GM23248 (cell line): ENCODE results near the gene CST7. TPM values are rescaled to one million over a fixed set of nuclear protein-coding genes. Genes with fewer than 3 reads are reported as not detected.

Experiments used
- DNase-seq: peaks from one replicate; pipeline ENCODE4 v3.0.0-alpha.2; 2015
- H2AFZ ChIP-seq: fragments of 200-600 bp; sonication (generic); 2 replicates; pipeline ENCODE4 v1.6.1; 2016; ENCODE audit warnings: antibody characterized with exemption
- H3F3A ChIP-seq: fragments of 200-600 bp; sonication (generic); 2 replicates; pipeline ENCODE4 v1.6.1; 2016; ENCODE audit warnings: mild to moderate bottlenecking, antibody characterized with exemption, mixed run types; ENCODE audit not compliant: insufficient read depth
- H3K27ac ChIP-seq: fragments of 200-600 bp; sonication (generic); 2 replicates; pipeline ENCODE4 v1.5.1; 2016; ENCODE audit warnings: mild to moderate bottlenecking
- H3K27me3 ChIP-seq: fragments of 200-600 bp; sonication (generic); replicated peaks from 2 replicates; pipeline ENCODE4 v1.6.1; 2016; ENCODE audit warnings: mild to moderate bottlenecking; ENCODE audit not compliant: insufficient read depth
- H3K36me3 ChIP-seq: fragments of 200-600 bp; sonication (generic); 2 replicates; pipeline ENCODE4 v1.6.1; 2016; ENCODE audit warnings: low read depth, mild to moderate bottlenecking
- H3K4me1 ChIP-seq: fragments of 200-600 bp; sonication (generic); 2 replicates; pipeline ENCODE4 v1.6.1; 2016; ENCODE audit warnings: mild to moderate bottlenecking; ENCODE audit not compliant: insufficient read depth
- H3K4me2 ChIP-seq: fragments of 200-600 bp; sonication (generic); one replicate; pipeline ENCODE4 v1.6.1; 2016; ENCODE audit warnings: mild to moderate bottlenecking; ENCODE audit not compliant: unreplicated experiment
- H3K4me3 ChIP-seq: fragments of 200-600 bp; sonication (generic); 2 replicates; pipeline ENCODE4 v1.5.1; 2016; ENCODE audit warnings: mild to moderate bottlenecking
- H3K79me2 ChIP-seq: fragments of 200-600 bp; sonication (generic); 2 replicates; pipeline ENCODE4 v1.6.1; 2016; ENCODE audit warnings: mild to moderate bottlenecking; ENCODE audit not compliant: insufficient read depth
- H3K9ac ChIP-seq: fragments of 200-600 bp; sonication (generic); 2 replicates; pipeline ENCODE4 v1.6.1; 2016; ENCODE audit warnings: mild to moderate bottlenecking
- H3K9me2 ChIP-seq: fragments of 200-600 bp; sonication (generic); 2 replicates; pipeline ENCODE4 v1.6.1; 2016; ENCODE audit warnings: mixed run types, mild to moderate bottlenecking, moderate library complexity; ENCODE audit not compliant: insufficient read depth
- H3K9me3 ChIP-seq: fragments of 200-600 bp; sonication (generic); one replicate; pipeline ENCODE4 v1.6.1; 2017; ENCODE audit warnings: low read depth
- H4K20me1 ChIP-seq: fragments of 200-600 bp; sonication (generic); 2 replicates; pipeline ENCODE4 v1.6.0; 2016; ENCODE audit not compliant: insufficient read depth
- EZH2 ChIP-seq: fragments of 200-600 bp; sonication (generic); IDR thresholded peaks from 2 replicates; pipeline ENCODE4 v1.6.1; 2018; ENCODE audit warnings: antibody characterized with exemption, mild to moderate bottlenecking; ENCODE audit not compliant: insufficient read depth, poor library complexity, severe bottlenecking
- EZH2phosphoT487 ChIP-seq: fragments of 200-600 bp; sonication (generic); IDR thresholded peaks from 2 replicates; pipeline ENCODE4 v1.6.1; 2018; ENCODE audit warnings: antibody characterized with exemption, moderate library complexity, mild to moderate bottlenecking, low read depth; ENCODE audit not compliant: insufficient read depth
- WGBS, 2 experiments: methylation state at CpG; one replicate each; pipeline ENCODE4 v1.1.6; 2015 to 2017; ENCODE audit warnings: low lambda C conversion rate in 2 of 2, low coverage in 1 of 2; ENCODE audit errors: missing lambda C conversion rate in 2 of 2; 5-methylcytosine and 5-hydroxymethylcytosine counted together
- in situ Hi-C: fragments of 300-500 bp; cut with MboI; formaldehyde crosslinking; loops from 2 replicates; pipeline ENCODE4 v1.15.0; 2020
- polyA plus RNA-seq: library from polyadenylated mRNA; unstranded; fragments of >200 nt; fragmentation: Nextera tagmentation; extraction: Ambion mirVana; gene quantifications from 2 replicates; pipeline ENCODE4 v1.2.1, GENCODE V29; 2016
- total RNA-seq: library from RNA; depleted of rRNA; stranded (reverse); fragments of >200 nt; shearing (Covaris generic); gene quantifications from 2 replicates; pipeline ENCODE4 v1.2.3, GENCODE V29; 2014

Gene CST7
- total and polyA plus RNA-seq, 2 experiments from 2014 or later = not detected

- H3K36me3 ChIP-seq = peaks cover 9% of the 10 kb centered on the region; the same call in 1 of the 2 replicates
- no peak overlapping the region for H3K4me3 ChIP-seq
- no peak overlapping the region for H3K4me2 ChIP-seq
- no peaks in the 10 kb centered on the region for H3K4me1 ChIP-seq
- DNase-seq = no peak
- WGBS, 2 experiments = 96 to 97% methylated on average over 5 of the region's 5 CpGs
- H3K9me2 ChIP-seq = no peaks in the 10 kb centered on the region
- H3K9me3 ChIP-seq = no peaks in the 10 kb centered on the region
- in situ Hi-C loops = no loop called here
- TF ChIP-seq EZH2 (no peak), EZH2phosphoT487 (no peak)
- no peak overlapping the region for H3K9ac ChIP-seq
- 0 out of 2 replicates have a peak, but pooled peaks cover 7% of the 10 kb centered on the region for H3K79me2 ChIP-seq
- no peaks in the 10 kb centered on the region for H3K27me3 ChIP-seq
- 0 out of 2 replicates have a peak, but pooled peaks cover 4% of the 10 kb centered on the region for H4K20me1 ChIP-seq
- H3K27ac ChIP-seq = no peak overlapping the region
- no peaks in the 10 kb centered on the region for H3F3A ChIP-seq
- H2AFZ ChIP-seq = no peak overlapping the region
Measured at GRCh38 chr20:24970030-24970553, 21.0 kb downstream of the CST7 start.

GRCh38 chr20:24970754-24971153 lies 21.7 kb downstream of the CST7 start:
- Histone ChIP-seq H4K20me1 (0 out of 2 replicates have a peak, but pooled peaks cover 4% of the 10 kb centered on the region), H2AFZ (no peak overlapping the region), H3F3A (no peaks in the 10 kb centered on the region), H3K79me2 (0 out of 2 replicates have a peak, but pooled peaks cover 7% of the 10 kb centered on the region), H3K9me3 (no peaks in the 10 kb centered on the region), H3K4me3 (no peak overlapping the region), H3K9me2 (no peaks in the 10 kb centered on the region), H3K4me2 (no peak overlapping the region), H3K36me3 (peaks cover 9% of the 10 kb centered on the region; the same call in 1 of the 2 replicates), H3K4me1 (no peaks in the 10 kb centered on the region), H3K27me3 (no peaks in the 10 kb centered on the region), H3K27ac (no peak overlapping the region), H3K9ac (no peak overlapping the region)
- DNase-seq = no peak
- in situ Hi-C loops = no loop called here
- TF ChIP-seq EZH2phosphoT487 (no peak), EZH2 (no peak)
- WGBS, 2 experiments = 98 to 99% methylated on average over 8 of the region's 8 CpGs

- H3F3A ChIP-seq = no peaks in the 10 kb centered on the region
- WGBS, 2 experiments = 86 to 92% methylated on average over 6 of the region's 6 CpGs
- peaks cover 9% of the 10 kb centered on the region; the same call in 1 of the 2 replicates for H3K36me3 ChIP-seq
- TF ChIP-seq EZH2phosphoT487 (no peak), EZH2 (no peak)
- in situ Hi-C loops = no loop called here
- H3K9me3 ChIP-seq = no peaks in the 10 kb centered on the region
- no peaks in the 10 kb centered on the region for H3K4me1 ChIP-seq
- H3K79me2 ChIP-seq = 0 out of 2 replicates have a peak, but pooled peaks cover 7% of the 10 kb centered on the region
- no peak overlapping the region for H2AFZ ChIP-seq
- no peak for DNase-seq
- no peaks in the 10 kb centered on the region for H3K9me2 ChIP-seq
- H4K20me1 ChIP-seq = 0 out of 2 replicates have a peak, but pooled peaks cover 4% of the 10 kb centered on the region
- H3K27me3 ChIP-seq = no peaks in the 10 kb centered on the region
- no peak overlapping the region for H3K9ac ChIP-seq
- no peak overlapping the region for H3K4me2 ChIP-seq
- no peak overlapping the region for H3K27ac ChIP-seq
- no peak overlapping the region for H3K4me3 ChIP-seq
Measured at GRCh38 chr20:24971376-24972101, 22.5 kb downstream of the CST7 start.

- Histone ChIP-seq H2AFZ (no peak overlapping the region), H3K9ac (no peak overlapping the region), H3K4me3 (no peak overlapping the region), H3K27me3 (no peaks in the 10 kb centered on the region), H4K20me1 (0 out of 2 replicates have a peak, but pooled peaks cover 4% of the 10 kb centered on the region), H3K79me2 (0 out of 2 replicates have a peak, but pooled peaks cover 7% of the 10 kb centered on the region), H3K9me2 (no peaks in the 10 kb centered on the region), H3K27ac (no peak overlapping the region), H3K9me3 (no peaks in the 10 kb centered on the region), H3K4me1 (no peaks in the 10 kb centered on the region), H3K4me2 (no peak overlapping the region), H3K36me3 (peaks cover 9% of the 10 kb centered on the region; the same call in 1 of the 2 replicates), H3F3A (no peaks in the 10 kb centered on the region)
- WGBS, 2 experiments = 100% methylated on average over 2 of the region's 2 CpGs
- in situ Hi-C loops = no loop called here
- DNase-seq = no peak
- TF ChIP-seq EZH2 = no peak
- no peak for TF ChIP-seq EZH2phosphoT487
Measured at GRCh38 chr20:24972341-24972740, 23.3 kb downstream of the CST7 start.
